HepG2 (cell line): ENCODE results near the gene MC1R. TPM values are rescaled to one million over a fixed set of nuclear protein-coding genes. Genes with fewer than 3 reads are reported as not detected.

Experiments
- ATAC-seq: fragments of 200-7000 bp; cut with Tn5 transposase; 3 replicates; pipeline ENCODE4 v1.9.1; 2020; ENCODE audit warnings: mild to moderate bottlenecking, moderate library complexity
- BruUV-seq: library from RNA; stranded (reverse); fragments of 400-500 nt; replicated peaks from 2 replicates; lab custom pipeline; 2021; lab: Mats Ljungman, UMichigan
- CTCF ChIA-PET: fragments of 300-600 bp; formaldehyde crosslinking; extraction: SDS; loops from one replicate; lab custom pipeline; 2021; ENCODE audit warnings: low total read pairs, inconsistent platforms, low intra/inter-chr PET ratio; lab: Yijun Ruan, JAX
- POLR2A ChIA-PET: fragments of 350-600 bp; sonication (Branson Sonifier 250); formaldehyde crosslinking; loops from one replicate; lab custom pipeline; 2020; ENCODE audit warnings: antibody characterized with exemption, inconsistent platforms; lab: Yijun Ruan, JAX
- DNase-seq: peaks from one replicate; pipeline ENCODE4 v3.0.0-alpha.2; 2015; ENCODE audit warnings: low spot score
- FAIRE-seq: peaks from 3 replicates; lab custom pipeline; 2011; peaks lifted over from hg19 to GRCh38; lab: Jason Lieb, UNC
- H2AFZ ChIP-seq: one replicate; pipeline ENCODE4 v1.6.1; 2011; ENCODE audit warnings: low read length, inconsistent platforms
- H3K27ac ChIP-seq: fragments of 300-600 bp; 3 replicates; pipeline ENCODE4 v1.8.0; 2011; ENCODE audit warnings: mixed run types, mild to moderate bottlenecking, mixed read lengths, low read length, inconsistent platforms; ENCODE audit not compliant: insufficient read depth; ENCODE audit errors: extremely low read length
- H3K27me3 ChIP-seq, 2 experiments: fragments of 200-600 bp in 1 of 2; 2 replicates in 1 of 2; 3 replicates in 1 of 2; pipeline versions ENCODE4 v1.6.0 to v1.8.0; 2011; ENCODE audit warnings: low read length in 2 of 2, mild to moderate bottlenecking in 2 of 2, moderate library complexity in 2 of 2, inconsistent platforms in 1 of 2; ENCODE audit not compliant: insufficient read depth in 2 of 2, control insufficient read depth in 1 of 2
- H3K36me3 ChIP-seq, 2 experiments: fragments of 200-600 bp in 1 of 2; replicated peaks in 1 of 2; 2 replicates in 1 of 2; 3 replicates in 1 of 2; pipeline versions ENCODE4 v1.5.1 to v1.8.0; 2011; ENCODE audit warnings: low read length in 2 of 2, inconsistent platforms in 1 of 2; ENCODE audit not compliant: insufficient read depth in 2 of 2, control insufficient read depth in 1 of 2
- H3K4me1 ChIP-seq: 2 replicates; pipeline ENCODE4 v1.5.1; 2012; ENCODE audit warnings: low read length, inconsistent platforms; ENCODE audit not compliant: insufficient read depth
- H3K4me2 ChIP-seq: 2 replicates; pipeline ENCODE4 v1.6.0; 2011; ENCODE audit warnings: low read depth, low read length, inconsistent platforms
- H3K4me3 ChIP-seq, 3 experiments: fragments of 200-600 bp in 1 of 3; sonication (generic), shearing (Covaris generic) in 1 of 3; replicated peaks in 1 of 3; 2 replicates each; pipeline ENCODE4 v1.5.1; 2011 to 2016; ENCODE audit warnings: low read length in 3 of 3, inconsistent platforms in 2 of 3, low read depth in 2 of 3, mild to moderate bottlenecking in 2 of 3, control low read depth in 1 of 3, mixed read lengths in 1 of 3; ENCODE audit not compliant: insufficient read depth in 1 of 3
- H3K79me2 ChIP-seq: one replicate; pipeline ENCODE4 v1.6.1; 2011; ENCODE audit warnings: low read length, inconsistent platforms; ENCODE audit not compliant: insufficient read depth
- H3K9ac ChIP-seq: 2 replicates; pipeline ENCODE4 v1.6.0; 2011; ENCODE audit warnings: mild to moderate bottlenecking, low read depth, low read length, inconsistent platforms; ENCODE audit not compliant: insufficient read depth
- H3K9me3 ChIP-seq: 2 replicates; pipeline ENCODE4 v1.5.1; 2012; ENCODE audit warnings: mild to moderate bottlenecking, low read length
- H4K20me1 ChIP-seq: 2 replicates; pipeline ENCODE4 v1.6.0; 2011; ENCODE audit warnings: inconsistent platforms, mild to moderate bottlenecking, low read length, moderate library complexity; ENCODE audit not compliant: insufficient read depth
- AGO2 ChIP-seq: fragments of 200-400 bp; formaldehyde crosslinking; optimal IDR thresholded peaks from 2 replicates; pipeline ENCODE3; 2017; ENCODE audit warnings: mild to moderate bottlenecking, low read depth, low read length, moderate library complexity
- ARID5B ChIP-seq: IDR thresholded peaks from 2 replicates; pipeline ENCODE4 v1.4.0; 2020; ENCODE audit warnings: mild to moderate bottlenecking, missing genetic modification reagents
- ATAD3A ChIP-seq: sonication (generic); formaldehyde crosslinking; IDR thresholded peaks from 2 replicates; pipeline ENCODE4 v1.4.0; 2020; ENCODE audit warnings: missing genetic modification reagents
- FOXC1 ChIP-seq: sonication (generic); formaldehyde crosslinking; IDR thresholded peaks from 2 replicates; pipeline ENCODE4 v1.8.0; 2022; ENCODE audit warnings: mild to moderate bottlenecking, missing genetic modification reagents, borderline replicate concordance
- HBP1 ChIP-seq: IDR thresholded peaks from 2 replicates; pipeline ENCODE4 v1.6.1; 2016; ENCODE audit warnings: low read depth, control low read depth
- MLLT10 ChIP-seq: sonication (generic); formaldehyde crosslinking; IDR thresholded peaks from 2 replicates; pipeline ENCODE4 v1.4.0; 2020; ENCODE audit warnings: missing genetic modification reagents
- POLR2AphosphoS2 ChIP-seq: IDR thresholded peaks from 2 replicates; pipeline ENCODE4 v1.6.1; 2011; ENCODE audit warnings: low read depth, low read length, improper control_type of control experiment
- STAT5B ChIP-seq: sonication (generic); formaldehyde crosslinking; IDR thresholded peaks from 2 replicates; pipeline ENCODE4 v1.4.0; 2020; ENCODE audit warnings: missing genetic modification reagents
- THAP9 ChIP-seq: sonication (generic); formaldehyde crosslinking; IDR thresholded peaks from 2 replicates; pipeline ENCODE4; 2020; ENCODE audit warnings: missing genetic modification reagents, mild to moderate bottlenecking, borderline replicate concordance
- ZKSCAN1 ChIP-seq: fragments of 150-350 bp; IDR thresholded peaks from 2 replicates; pipeline ENCODE4 v1.6.1; 2014; ENCODE audit warnings: low read length
- ZNF225 ChIP-seq: sonication (generic); formaldehyde crosslinking; IDR thresholded peaks from 2 replicates; pipeline ENCODE4 v1.4.0; 2020; ENCODE audit warnings: mild to moderate bottlenecking, missing genetic modification reagents
- ZNF275 ChIP-seq: sonication (generic); formaldehyde crosslinking; IDR thresholded peaks from 2 replicates; pipeline ENCODE4 v1.8.0; 2022; ENCODE audit warnings: missing genetic modification reagents, mild to moderate bottlenecking, inconsistent platforms, borderline replicate concordance
- ZNF432 ChIP-seq: sonication (generic); formaldehyde crosslinking; IDR thresholded peaks from 2 replicates; pipeline ENCODE4 v1.5.0; 2020; ENCODE audit warnings: missing genetic modification reagents, mild to moderate bottlenecking, borderline replicate concordance
- WGBS: methylation state at CpG from one replicate; pipeline ENCODE4 v1.1.6; 2017; ENCODE audit warnings: low lambda C conversion rate; 5-methylcytosine and 5-hydroxymethylcytosine counted together
- in situ Hi-C: cut with HindIII; loops from 2 replicates; pipeline ENCODE4 v1.10.0; 2017; ENCODE audit warnings: low pct_unique_long_range_greater_than_20kb; ENCODE audit not compliant: extremely low pct_ligation_motif_present
- intact Hi-C: fragments of 100-400 bp; cut with micrococcal nuclease; formaldehyde crosslinking; loops from one replicate; pipeline ENCODE4 v1.10.0; 2022; ENCODE audit not compliant: unreplicated experiment
- polyA plus RNA-seq, 8 experiments: library from polyadenylated mRNA; depleted of rRNA in 3 of 8; stranded (reverse) in 7 of 8; unstranded in 1 of 8; fragments of >200 nt; fragmentation: Illumina TruSeq in 4 of 8; extraction: Trizol in 4 of 8; gene quantifications; 2 replicates each; pipeline versions ENCODE4 v1.2.1 to v1.2.3, GENCODE V29; 2011 to 2016; ENCODE audit warnings: low read depth in 4 of 8, missing spikeins in 1 of 8, mixed read lengths in 1 of 8; ENCODE audit not compliant: insufficient read depth in 1 of 8
- total RNA-seq, 5 experiments: library from RNA; depleted of rRNA; stranded (reverse); fragments of >200 nt; fragmentation: Illumina TruSeq; extraction: Trizol; gene quantifications; 2 replicates each; pipeline ENCODE4 v1.2.3, GENCODE V29; 2016; ENCODE audit warnings: low read depth in 1 of 5
- TF ChIP-seq, protein P1 (sequence below): sonication (generic); formaldehyde crosslinking; IDR thresholded peaks from 2 replicates; pipeline ENCODE4 v1.5.0; 2020; ENCODE audit warnings: missing genetic modification reagents, mild to moderate bottlenecking, borderline replicate concordance

Gene MC1R
- total and polyA plus RNA-seq, 2 of the 13 experiments (the other 11 are each of a cell fraction or from before 2014, with no cell fraction given) = 9.1 to 14.8 TPM

DNA sequence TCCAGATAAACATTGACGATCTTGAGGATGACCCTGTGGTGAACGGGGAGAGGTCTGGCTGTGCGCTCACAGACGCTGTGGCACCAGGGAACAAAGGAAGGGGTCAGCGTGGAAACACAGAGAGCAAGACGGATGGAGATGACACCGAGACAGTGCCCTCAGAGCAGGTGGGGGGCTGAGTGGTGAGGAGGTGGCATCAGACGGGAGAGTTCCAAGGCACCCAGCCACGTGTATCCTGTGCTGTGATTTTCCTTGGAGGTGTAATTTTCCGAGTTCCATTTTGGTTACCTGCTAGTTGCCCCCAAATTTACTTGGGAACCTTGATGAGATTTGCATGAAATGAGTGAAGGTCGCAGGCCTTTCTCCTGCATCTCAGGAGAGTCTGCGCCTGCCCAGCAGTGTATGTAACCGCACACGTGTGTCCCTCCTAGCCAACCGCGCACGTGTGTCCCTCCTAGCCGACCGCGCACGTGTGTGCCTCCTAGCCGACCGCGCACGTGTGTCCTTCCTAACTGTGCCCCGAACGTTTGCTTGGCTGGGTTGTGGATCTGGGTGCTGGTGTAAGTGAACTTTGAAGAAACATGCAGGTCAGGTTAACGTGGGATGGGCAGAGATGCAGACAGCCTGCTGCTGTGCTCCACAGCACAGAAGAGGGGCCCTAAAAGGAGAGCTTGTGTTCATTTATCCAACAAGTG is 35.2 kb upstream of the MC1R start:
- CTCF ChIA-PET = no interaction called here
- Histone ChIP-seq H3K79me2 (peaks cover 41% of the 10 kb centered on the region), H3K4me1 (no peaks in the 10 kb centered on the region), H3K27me3 (no peaks in the 10 kb centered on the region), H3K4me2 (no peak overlapping the region), H3K27ac (no peak overlapping the region), H3K9ac (no peak overlapping the region), H2AFZ (no peak overlapping the region), H3K36me3 (peaks cover 43 to 86% of the 10 kb centered on the region in 2 experiments), H3K4me3 (no peak overlapping the region), H3K9me3 (no peaks in the 10 kb centered on the region), H4K20me1 (peaks cover 11% of the 10 kb centered on the region)
- ATAC-seq (no peak), DNase-seq (no peak), FAIRE-seq (no peak)
- POLR2A ChIA-PET = no interaction called here
- BruUV-seq = no TSS peak
- in situ Hi-C loops (no loop called here), intact Hi-C loops (no loop called here)
- WGBS = 97% methylated on average over 28 of the region's 28 CpGs
- TF ChIP-seq MLLT10 (CRISPR knock-in tag) = no peak
- TF ChIP-seq ZKSCAN1 = no peak
- no peak for TF ChIP-seq STAT5B (CRISPR knock-in tag)
- TF ChIP-seq THAP9 (CRISPR knock-in tag) = 0 out of 2 replicates have a peak, but pooled peaks have one; percentile 9
- TF ChIP-seq ATAD3A (CRISPR knock-in tag) = peak; percentile 35; the same call in 1 of the 2 replicates
- TF ChIP-seq ZNF225 (CRISPR knock-in tag) = peak; percentile 34; the same call in 1 of the 2 replicates
- TF ChIP-seq ZNF432 = no peak
- no peak for TF ChIP-seq ZNF275
- peak; percentile 79 for TF ChIP-seq AGO2
- TF ChIP-seq POLR2AphosphoS2 = 0 out of 2 replicates have a peak, but pooled peaks have one; percentile 62
- TF ChIP-seq FOXC1 (CRISPR knock-in tag) = no peak
- TF ChIP-seq ARID5B (CRISPR knock-in tag) = no peak
- TF ChIP-seq, protein P1, sequence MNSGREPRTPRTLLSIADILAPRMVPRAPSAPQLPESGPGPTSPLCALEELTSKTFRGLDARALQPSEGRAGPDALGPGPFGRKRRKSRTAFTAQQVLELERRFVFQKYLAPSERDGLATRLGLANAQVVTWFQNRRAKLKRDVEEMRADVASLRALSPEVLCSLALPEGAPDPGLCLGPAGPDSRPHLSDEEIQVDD (CRISPR knock-in tag) = no peak
- TF ChIP-seq HBP1 (CRISPR knock-in tag) = no peak
